ENCODE results near the gene TUBB3. TPM values are rescaled to one million over a fixed set of nuclear protein-coding genes. Genes with fewer than 3 reads are reported as not detected.

TUBB3 gene
- total and polyA plus RNA-seq, 2 of the 8 experiments (the other 6 are each of a cell fraction or from before 2014, with no cell fraction given), result 275 to 393 TPM

- Histone ChIP-seq H3K18ac (ENCODE audit: extremely low read depth, low read length) (no peak overlapping the region), H3K79me2 (ENCODE audit: control insufficient read depth in 1 of 2, insufficient read depth in 2 of 2, low read length in 2 of 2) (no peaks in the 10 kb centered on the region), H3K23me2 (ENCODE audit: low read depth, low read length) (no peaks in the 10 kb centered on the region), H3K9ac (replicated peaks in 1 of 4; ENCODE audit: extremely low read depth in 1 of 4, low read depth in 3 of 4, low read length in 3 of 4) (no peak overlapping the region), H3K4me3 (ENCODE audit: extremely low read depth in 1 of 4, insufficient read depth in 2 of 4, low read depth in 3 of 4, low read length in 4 of 4) (no peak overlapping the region), H3K4ac (replicated peaks; ENCODE audit: insufficient read length, low read depth, low read length) (no peak overlapping the region), H4K5ac (ENCODE audit: insufficient read length, low read depth, low read length) (no peak overlapping the region), H2BK5ac (ENCODE audit: low read depth, low read length) (no peak overlapping the region), H3K4me1 (replicated peaks in 1 of 4; ENCODE audit: control insufficient read depth in 3 of 4, insufficient read depth in 4 of 4, low read length in 3 of 4) (no peaks in the 10 kb centered on the region), H4K20me1 (replicated peaks in 1 of 2; ENCODE audit: control insufficient read depth in 1 of 2, insufficient read depth in 2 of 2, low read length in 2 of 2) (peaks cover 5 to 17% of the 10 kb centered on the region in 2 experiments), H3K56ac (replicated peaks; ENCODE audit: insufficient read length, low read depth, low read length) (no peak overlapping the region), H2AFZ (ENCODE audit: low read length) (no peak overlapping the region), H3K36me3 (ENCODE audit: control insufficient read depth in 2 of 4, insufficient read depth in 4 of 4, low read length in 3 of 4) (peaks cover 5 to 35% (median 22%) of the 10 kb centered on the region in 4 experiments; a peak in 6 of 8 replicates), H3K23ac (ENCODE audit: insufficient read length) (no peak overlapping the region), H3K4me2 (ENCODE audit: insufficient read depth in 1 of 2, low read depth in 2 of 2, low read length in 2 of 2) (no peak overlapping the region), H2BK12ac (ENCODE audit: low read depth, low read length) (no peak overlapping the region), H4K8ac (ENCODE audit: extremely low read depth, insufficient read depth, low read length) (no peak overlapping the region), H2BK120ac (replicated peaks; ENCODE audit: low read depth, low read length) (no peak overlapping the region), H3K27me3 (replicated peaks in 1 of 4; ENCODE audit: control insufficient read depth in 3 of 4, extremely low read depth in 1 of 4, insufficient read depth in 3 of 4, low read length in 3 of 4) (no peaks in the 10 kb centered on the region), H4K91ac (replicated peaks; ENCODE audit: insufficient read length, low read length) (no peak overlapping the region), H3K9me3 (ENCODE audit: insufficient read depth in 2 of 2, low read depth in 1 of 2, low read length in 1 of 2) (no peaks in the 10 kb centered on the region), H2BK20ac (ENCODE audit: low read length) (no peak overlapping the region), H2BK15ac (ENCODE audit: low read length) (no peak overlapping the region), H3K27ac (ENCODE audit: low read depth, low read length) (no peak overlapping the region), H2AK5ac (ENCODE audit: low read depth, low read length) (no peak overlapping the region), H3K79me1 (ENCODE audit: low read depth, low read length) (no peaks in the 10 kb centered on the region), H3K14ac (ENCODE audit: insufficient read length) (no peak overlapping the region)
- DNase-seq (ENCODE audit: low read depth in 1 of 2, low spot score in 2 of 2), result no peak
- TF ChIP-seq TAF7 (optimal IDR thresholded peaks at IDR 0.05; ENCODE audit: borderline replicate concordance, low read depth, low read length) (no peak), SIX5 (IDR thresholded peaks at IDR 0.05; ENCODE audit: low read depth, low read length) (no peak), HDAC6 (IDR thresholded peaks at IDR 0.05; ENCODE audit: low read depth, low read length) (no peak), CBX5 (IDR thresholded peaks at IDR 0.05; ENCODE audit: low read depth, low read length) (no peak), SP4 (IDR thresholded peaks at IDR 0.05; ENCODE audit: low read length) (no peak), RFX5 (IDR thresholded peaks at IDR 0.05; ENCODE audit: borderline replicate concordance, low read depth, low read length) (no peak), CBX8 (IDR thresholded peaks at IDR 0.05; ENCODE audit: borderline replicate concordance, low read depth, low read length) (no peak), SRF (IDR thresholded peaks at IDR 0.05; ENCODE audit: low read depth, low read length) (no peak), BCL11A (IDR thresholded peaks at IDR 0.05; ENCODE audit: low read depth in 2 of 2, low read length in 2 of 2) (no peak), ASH2L (IDR thresholded peaks at IDR 0.05; ENCODE audit: low read length) (no peak), CEBPB (IDR thresholded peaks at IDR 0.05; ENCODE audit: low read depth, low read length) (no peak), RXRA (IDR thresholded peaks at IDR 0.05; ENCODE audit: insufficient read depth, low read depth, low read length) (no peak), CHD1 (IDR thresholded peaks at IDR 0.05; ENCODE audit: low read depth, low read length) (no peak), SIRT6 (IDR thresholded peaks at IDR 0.05; ENCODE audit: low read length) (no peak), RAD21 (IDR thresholded peaks at IDR 0.05 in 1 of 2, conservative IDR thresholded peaks at IDR 0.05 in 1 of 2; ENCODE audit: low read depth in 2 of 2, low read length in 2 of 2) (no peak), JUN (IDR thresholded peaks at IDR 0.05; ENCODE audit: low read depth, low read length) (no peak)
- no peak for FAIRE-seq
- ChIA-PET CTCF (ENCODE audit: partially characterized antibody) (interaction anchor here (0.7 to 4.9 kb wide), 2 partner anchors 13 to 22 kb away, joined by 3 to 41 read pairs; partner anchors contain the start of gene MC1R), POLR2A (ENCODE audit: partially characterized antibody) (interaction anchor here (1.0 to 1.4 kb wide), 2 partner anchors 23 to 25 kb away, joined by 3 to 4 read pairs; partner anchors contain the start of gene TUBB3)
- 93% methylated on average over 8 of the region's 11 CpGs; no CpG with 5 or more reads in 1 of the 2 experiments for WGBS, 2 experiments (ENCODE audit: extremely low coverage in 1 of 2, insufficient coverage in 1 of 2, insufficient read length in 1 of 2, insufficient replicate concordance in 2 of 2, low coverage in 1 of 2, low lambda C conversion rate in 2 of 2, missing lambda C conversion rate in 1 of 2)
These were observed 25.9 kb upstream of the TUBB3 start for GRCh38 chr16:89897204-89897603.
